Inferior parietal cortex (tissue), 1 donor: ENCODE measurements around the gene GPR3.
"Not testable (repeated sequence)": the region's sequence is repeated elsewhere in the genome, so short reads cannot be mapped to it uniquely, and the experiment has no call there.

Source experiments
- DNase-seq: peaks from one replicate; pipeline ENCODE4 v3.0.0-alpha.2; 2016; ENCODE audit errors: extremely low spot score

GPR3 gene

GRCh38 chr1:27377760-27378495 lies 14.5 kb upstream of the GPR3 start:
- no peak for DNase-seq

GRCh38 chr1:27379564-27380122 lies 12.8 kb upstream of the GPR3 start:
- no peak for DNase-seq

GRCh38 chr1:27380224-27380623 lies 12.2 kb upstream of the GPR3 start:
- no peak for DNase-seq

GRCh38 chr1:27380766-27381733 lies 11.4 kb upstream of the GPR3 start:
- no peak for DNase-seq

- no peak for DNase-seq
Observed at GRCh38 chr1:27381969-27382762, 10.3 kb upstream of the GPR3 start.

GRCh38 chr1:27383039-27383605 lies 9.3 kb upstream of the GPR3 start, which contains the start of gene CD164L2:
CD164L2 (minus strand) TSS chr1:27383333; CDS start chr1:27383239, 94 bp downstream.
- DNase-seq = no peak

GRCh38 chr1:27383661-27384060 lies 8.8 kb upstream of the GPR3 start:
- no peak for DNase-seq

- not testable (repeated sequence) for DNase-seq
Observed at GRCh38 chr1:27384797-27385196, 7.6 kb upstream of the GPR3 start.

- DNase-seq = peak; percentile 66
Observed at GRCh38 chr1:27388337-27389005, 4.0 kb upstream of the GPR3 start.

- peak; percentile 44 for DNase-seq
Observed at GRCh38 chr1:27391511-27392095, 819 bp upstream of the GPR3 start.

- DNase-seq = no peak
Observed at GRCh38 chr1:27392778-27393635, 585 bp downstream of the GPR3 start.

GRCh38 chr1:27393641-27394281 lies 1.3 kb downstream of the GPR3 start:
- no peak for DNase-seq

- DNase-seq = no peak
Observed at GRCh38 chr1:27394282-27394658, 1.8 kb downstream of the GPR3 start.

GRCh38 chr1:27394925-27395324 lies 2.5 kb downstream of the GPR3 start:
- no peak for DNase-seq

- DNase-seq = peak; percentile 77
Observed at GRCh38 chr1:27395441-27396195, 3.2 kb downstream of the GPR3 start.

- no peak for DNase-seq
Observed at GRCh38 chr1:27397110-27397509, 4.7 kb downstream of the GPR3 start.

GRCh38 chr1:27397749-27398148 lies 5.3 kb downstream of the GPR3 start:
- no peak for DNase-seq
